Body of pancreas (tissue), 4 donors: ENCODE results near the gene ELL2.

Experiments
- POLR2A ChIP-seq, 3 donors: fragments of 450-650 bp; IDR thresholded peaks; one replicate each; pipeline ENCODE4 v1.6.1; 2016; ENCODE audit warnings: antibody characterized with exemption in 3 of 3, mild to moderate bottlenecking in 2 of 3
- TF ChIP-seq, protein P1 (sequence below), 7 experiments: fragments of 450-650 bp in 4 of 7; fragments of 200-600 bp in 3 of 7; sonication (generic) in 3 of 7; IDR thresholded peaks; one replicate each; pipeline ENCODE4 v1.5.1; 2016 to 2019; ENCODE audit warnings: antibody characterized with exemption in 7 of 7

DNA sequence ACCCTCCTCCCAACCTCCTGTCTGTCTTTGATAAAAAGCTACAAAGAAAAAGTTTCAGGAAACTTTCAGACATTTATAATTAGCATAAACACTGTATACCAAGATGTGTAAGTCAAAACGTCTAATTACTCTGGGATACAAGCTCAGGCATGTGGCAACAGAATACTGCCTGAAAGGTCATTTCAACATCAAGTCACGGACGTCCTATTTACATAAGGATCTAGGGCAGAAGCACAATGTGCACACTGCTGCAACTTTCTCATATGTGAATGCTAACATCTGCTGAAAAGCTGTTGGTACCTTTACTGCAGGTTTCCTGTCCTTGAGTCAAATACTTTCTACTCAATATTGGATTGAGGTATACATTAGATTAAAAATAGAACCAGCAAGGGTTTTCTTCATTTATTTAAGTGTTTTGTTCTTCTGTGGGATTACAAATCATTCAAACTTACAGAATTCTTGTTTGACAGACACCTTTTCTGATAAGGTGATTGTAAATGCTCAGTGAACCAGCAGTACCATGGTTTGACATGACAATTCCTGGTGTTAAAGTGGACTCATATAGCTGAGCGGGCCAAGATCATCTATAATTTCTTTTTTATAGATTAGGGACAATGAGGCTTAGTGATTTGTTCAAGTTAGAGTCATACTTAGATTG, 36.8 kb downstream of the ELL2 start:
- TF ChIP-seq, protein P1, sequence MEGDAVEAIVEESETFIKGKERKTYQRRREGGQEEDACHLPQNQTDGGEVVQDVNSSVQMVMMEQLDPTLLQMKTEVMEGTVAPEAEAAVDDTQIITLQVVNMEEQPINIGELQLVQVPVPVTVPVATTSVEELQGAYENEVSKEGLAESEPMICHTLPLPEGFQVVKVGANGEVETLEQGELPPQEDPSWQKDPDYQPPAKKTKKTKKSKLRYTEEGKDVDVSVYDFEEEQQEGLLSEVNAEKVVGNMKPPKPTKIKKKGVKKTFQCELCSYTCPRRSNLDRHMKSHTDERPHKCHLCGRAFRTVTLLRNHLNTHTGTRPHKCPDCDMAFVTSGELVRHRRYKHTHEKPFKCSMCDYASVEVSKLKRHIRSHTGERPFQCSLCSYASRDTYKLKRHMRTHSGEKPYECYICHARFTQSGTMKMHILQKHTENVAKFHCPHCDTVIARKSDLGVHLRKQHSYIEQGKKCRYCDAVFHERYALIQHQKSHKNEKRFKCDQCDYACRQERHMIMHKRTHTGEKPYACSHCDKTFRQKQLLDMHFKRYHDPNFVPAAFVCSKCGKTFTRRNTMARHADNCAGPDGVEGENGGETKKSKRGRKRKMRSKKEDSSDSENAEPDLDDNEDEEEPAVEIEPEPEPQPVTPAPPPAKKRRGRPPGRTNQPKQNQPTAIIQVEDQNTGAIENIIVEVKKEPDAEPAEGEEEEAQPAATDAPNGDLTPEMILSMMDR (IDR thresholded peaks at IDR 0.05) = no peak
- TF ChIP-seq POLR2A (IDR thresholded peaks at IDR 0.05) = no peak
